Medulla oblongata (tissue), 1 donor: Measurements from ENCODE around the gene AKR1C1.
"Not testable (repeated sequence)": the region's sequence is repeated elsewhere in the genome, so short reads cannot be mapped to it uniquely, and the experiment has no call there.

Experiments
- DNase-seq: peaks from one replicate; pipeline ENCODE4 v3.0.0-alpha.2; 2015; ENCODE audit errors: extremely low spot score

The AKR1C1 gene

DNA sequence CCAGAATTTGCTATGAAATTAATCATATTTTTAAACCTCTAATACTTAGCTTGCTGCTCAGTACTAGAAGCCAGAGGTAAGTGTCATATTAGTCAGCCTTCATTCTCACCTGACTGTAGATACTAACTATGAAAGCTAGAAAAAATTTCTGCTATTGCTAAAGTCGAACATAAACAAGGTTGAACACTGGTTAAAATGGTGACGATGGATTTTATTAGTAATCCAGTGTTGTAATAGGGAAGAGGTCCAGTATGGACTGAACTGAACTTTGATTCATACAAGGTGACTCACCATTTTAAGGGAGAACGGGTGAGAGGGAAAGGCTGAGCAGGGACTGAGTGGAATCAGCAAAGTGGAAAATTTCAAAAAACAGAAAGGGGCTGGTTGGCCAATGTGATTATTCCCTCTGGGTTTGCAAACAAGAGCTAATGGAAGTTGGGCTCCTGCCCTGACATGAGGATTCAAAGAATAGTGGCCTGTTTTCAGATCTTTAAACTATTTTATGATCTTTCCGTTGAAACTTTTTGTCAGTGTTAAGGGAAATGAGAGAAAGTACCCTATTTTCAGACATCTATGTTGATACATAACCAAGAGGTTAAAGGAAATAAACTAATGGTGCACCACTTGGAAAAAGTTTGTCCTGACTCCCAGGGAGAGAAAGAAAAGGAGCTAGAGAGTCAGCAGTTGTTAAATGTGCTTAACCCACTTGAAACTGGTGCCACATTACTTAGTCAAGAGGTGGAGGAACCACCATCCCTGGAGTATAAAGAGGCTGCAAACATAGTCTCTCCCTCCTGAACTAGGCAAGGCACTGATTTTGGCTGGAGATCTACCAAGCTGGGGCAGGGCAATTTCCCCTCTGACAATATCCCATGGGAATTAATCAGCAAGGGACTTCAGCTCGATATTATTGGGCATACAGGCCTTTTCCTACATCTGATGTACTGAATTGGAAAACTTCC is 15.3 kb upstream of the AKR1C1 start:
- DNase-seq = peak; percentile 47

DNA sequence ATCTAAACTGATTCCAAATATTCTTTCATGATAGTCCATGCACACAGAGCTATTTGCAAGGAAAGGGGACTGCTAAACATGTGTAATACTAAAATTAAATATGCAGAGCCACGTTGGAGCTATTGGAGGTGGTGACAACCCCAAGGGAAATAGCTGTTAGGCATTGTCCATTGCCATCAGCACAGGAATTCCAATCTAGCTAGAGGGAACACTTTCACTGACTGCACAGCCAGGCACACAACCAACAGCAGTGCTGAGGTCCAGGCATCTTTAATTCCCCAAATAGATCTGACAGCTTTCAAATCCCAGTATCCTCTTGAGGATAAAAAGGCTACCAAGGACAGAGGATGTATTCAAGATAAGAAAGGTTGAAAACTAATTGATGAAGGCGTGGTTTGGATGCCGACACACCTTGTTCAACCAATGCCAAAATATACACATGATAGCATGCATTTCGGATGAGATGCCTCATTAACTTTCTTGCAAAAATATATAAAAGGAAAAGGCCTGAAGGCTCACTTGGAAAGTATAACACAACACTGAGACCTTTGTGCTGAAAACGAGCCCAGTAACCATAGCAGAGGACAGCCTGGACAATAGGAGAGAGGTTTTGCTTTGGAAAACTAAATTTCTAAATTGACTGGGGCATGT is 11.6 kb upstream of the AKR1C1 start:
- DNase-seq = peak; percentile 30

DNA sequence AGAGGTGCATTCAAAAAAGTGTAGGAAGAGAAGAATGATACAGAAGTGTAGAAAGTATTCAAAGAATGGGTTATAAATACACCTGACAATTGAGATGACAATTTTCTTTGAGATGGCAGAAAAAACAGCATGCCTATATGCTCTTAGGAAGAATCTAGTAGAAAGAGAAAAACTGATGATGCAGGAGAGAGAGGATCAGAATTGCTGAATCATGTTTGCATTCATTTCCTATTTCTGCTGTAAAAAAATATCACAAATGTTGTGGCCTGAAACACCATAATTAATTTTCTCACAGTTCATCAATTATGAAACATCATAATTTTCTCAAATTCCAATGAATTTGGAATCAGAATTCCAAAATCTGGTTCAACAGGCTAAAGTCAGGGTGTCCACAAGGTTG is 9.8 kb upstream of the AKR1C1 start:
- no peak for DNase-seq

- DNase-seq = not testable (repeated sequence)
Measured at GRCh38 chr10:4956088-4956487, 7.1 kb upstream of the AKR1C1 start.

- not testable (repeated sequence) for DNase-seq
Measured at GRCh38 chr10:4956955-4957645, 6.1 kb upstream of the AKR1C1 start.

DNA sequence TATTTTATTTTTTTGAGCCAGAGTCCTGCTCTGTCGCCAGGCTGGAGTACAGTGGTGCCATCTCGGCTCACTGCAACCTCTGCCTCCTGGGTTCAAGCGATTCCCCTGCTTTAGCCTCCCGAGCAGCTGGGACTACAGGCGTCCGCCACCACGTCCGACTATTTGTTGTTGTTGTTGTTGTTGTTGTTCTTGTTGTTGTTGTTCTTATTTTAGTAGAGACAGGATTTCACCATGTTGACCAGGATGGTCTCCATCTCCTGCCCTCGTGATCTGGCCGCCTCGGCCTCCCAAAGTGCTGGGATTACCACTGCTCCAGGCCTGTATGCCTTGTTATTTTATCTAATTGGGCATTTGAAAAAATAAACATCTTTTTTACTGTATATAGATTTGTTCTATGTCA is 1.7 kb upstream of the AKR1C1 start:
- not testable (repeated sequence) for DNase-seq

- not testable (repeated sequence) for DNase-seq
Measured at GRCh38 chr10:4962308-4962707, 907 bp upstream of the AKR1C1 start.

DNA sequence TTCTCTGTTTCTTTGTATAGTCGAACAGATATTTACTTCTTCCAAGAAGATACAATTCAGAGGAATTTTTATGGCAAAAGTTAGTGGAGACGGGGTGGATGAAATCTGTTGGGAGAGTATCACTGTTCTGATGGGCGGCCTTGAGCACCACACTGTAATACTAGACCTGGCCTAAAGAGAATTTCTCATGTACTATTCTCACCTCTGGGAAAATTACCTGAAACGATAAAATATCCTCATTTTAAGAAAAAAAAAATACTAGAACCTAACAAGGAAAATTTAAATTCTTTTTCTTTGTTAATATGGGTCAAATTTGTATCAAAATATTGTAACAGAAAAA is 570 bp downstream of the AKR1C1 start:
- not testable (repeated sequence) for DNase-seq

GRCh38 chr10:4965763-4966162 is 2.5 kb downstream of the AKR1C1 start:
- not testable (repeated sequence) for DNase-seq

GRCh38 chr10:4967189-4967588 is 4.0 kb downstream of the AKR1C1 start:
- DNase-seq = not testable (repeated sequence)

GRCh38 chr10:4969289-4969688 is 6.1 kb downstream of the AKR1C1 start:
- not testable (repeated sequence) for DNase-seq

DNA sequence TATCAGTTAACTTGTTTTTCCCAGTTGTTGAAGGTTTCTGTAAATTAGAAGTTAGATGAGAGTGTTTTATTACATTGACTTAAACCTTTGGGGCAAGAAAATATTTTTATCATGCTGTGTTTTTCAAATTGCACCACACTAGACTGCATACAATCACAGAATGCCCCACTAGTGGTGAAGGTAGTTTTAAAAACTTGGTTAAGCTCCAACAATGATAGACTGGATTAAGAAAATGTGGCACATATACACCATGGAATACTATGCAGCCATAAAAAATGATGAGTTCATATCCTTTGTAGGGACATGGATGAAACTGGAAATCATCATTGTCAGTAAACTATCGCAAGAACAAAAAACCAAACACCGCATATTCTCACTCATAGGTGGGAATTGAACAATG is 7.1 kb downstream of the AKR1C1 start:
- not testable (repeated sequence) for DNase-seq

DNA sequence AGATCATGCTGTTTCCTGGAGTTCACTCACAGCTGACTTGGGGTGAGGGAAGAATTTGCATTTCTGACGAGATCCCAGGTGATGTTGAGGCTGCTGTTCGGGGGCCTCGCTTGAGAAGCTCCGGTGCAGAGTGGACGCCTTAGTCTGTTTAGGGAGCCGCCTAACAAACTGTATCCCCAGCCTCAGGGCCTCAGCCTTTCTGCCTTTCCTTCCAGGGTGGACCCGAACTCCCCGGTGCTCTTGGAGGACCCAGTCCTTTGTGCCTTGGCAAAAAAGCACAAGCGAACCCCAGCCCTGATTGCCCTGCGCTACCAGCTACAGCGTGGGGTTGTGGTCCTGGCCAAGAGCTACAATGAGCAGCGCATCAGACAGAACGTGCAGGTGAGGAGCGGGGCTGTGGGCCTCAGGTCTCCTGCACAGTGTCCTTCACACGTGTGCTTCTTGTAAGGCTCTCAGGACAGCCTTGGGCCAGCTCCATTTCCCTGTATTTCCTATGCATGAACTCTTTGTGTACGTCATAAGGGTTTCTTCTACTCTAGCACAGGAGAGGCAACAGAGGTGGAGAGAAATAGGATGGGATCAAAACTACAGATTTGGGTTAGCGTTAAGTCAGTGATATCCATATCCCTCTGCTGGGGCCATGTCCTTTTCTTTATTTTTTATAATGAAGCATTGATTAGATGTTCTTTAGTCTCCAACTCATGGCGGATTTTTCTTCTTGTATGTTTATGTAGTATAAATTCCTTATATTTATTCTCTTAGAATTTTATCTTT is 9.3 kb downstream of the AKR1C1 start:
- DNase-seq = not testable (repeated sequence)

DNA sequence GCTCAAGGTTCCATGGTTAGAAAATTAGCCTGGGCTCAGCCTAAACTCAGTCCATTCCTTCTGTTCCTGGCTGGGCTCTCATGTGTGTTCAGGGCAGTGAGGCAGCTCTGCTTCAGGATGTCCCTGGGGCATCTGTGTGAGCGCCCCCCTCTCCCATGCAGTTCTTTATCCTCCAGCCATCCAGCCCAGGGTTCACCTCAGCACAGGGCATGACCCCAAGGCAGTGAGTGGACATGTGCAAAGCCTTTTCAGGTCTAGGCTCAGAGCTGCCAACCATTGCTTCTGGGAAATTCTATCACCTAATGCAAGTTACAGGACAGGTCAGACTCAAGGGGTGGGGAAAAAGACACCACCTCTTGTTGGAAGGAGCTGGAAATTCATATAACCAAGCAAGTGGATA is 10.1 kb downstream of the AKR1C1 start:
- not testable (repeated sequence) for DNase-seq

DNA sequence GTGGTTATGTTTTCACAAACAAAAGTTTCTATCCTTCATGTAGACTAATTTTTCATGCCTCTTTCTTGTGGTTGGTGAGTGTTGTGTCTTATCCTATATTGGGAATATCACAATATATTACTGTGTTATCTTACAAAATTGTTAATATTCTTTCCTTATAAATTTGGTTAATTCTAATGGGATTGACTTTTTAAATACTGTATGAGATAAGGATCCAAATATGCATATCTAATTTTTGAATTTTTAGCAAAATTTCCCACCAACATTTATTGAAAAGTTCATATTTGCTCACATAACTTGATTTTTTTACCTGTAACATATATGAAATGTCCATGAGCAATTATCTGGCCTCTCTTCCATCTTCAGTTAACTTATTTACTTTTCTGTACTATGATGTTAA is 11.2 kb downstream of the AKR1C1 start:
- DNase-seq = not testable (repeated sequence)

DNA sequence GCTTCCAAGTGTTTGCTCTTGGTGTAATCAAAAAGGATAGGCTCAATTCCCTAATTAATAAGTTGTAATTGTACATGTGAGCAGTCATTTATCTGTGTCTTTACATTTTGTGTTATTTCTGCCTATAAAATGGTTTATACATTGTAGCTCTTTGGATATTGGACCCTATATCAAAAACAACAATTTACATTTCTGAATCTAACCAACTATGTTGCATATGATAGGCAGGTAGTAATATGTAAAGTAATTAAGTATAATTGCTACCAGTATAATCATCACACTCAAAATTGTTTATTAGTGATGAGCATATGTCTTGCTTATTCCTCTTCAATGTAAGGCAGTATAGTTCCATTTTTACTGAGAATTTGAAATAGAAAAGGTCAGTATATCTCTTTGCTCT is 13.8 kb downstream of the AKR1C1 start:
- DNase-seq = no peak

GRCh38 chr10:4978870-4979269 is 15.7 kb downstream of the AKR1C1 start:
- DNase-seq = no peak

DNA sequence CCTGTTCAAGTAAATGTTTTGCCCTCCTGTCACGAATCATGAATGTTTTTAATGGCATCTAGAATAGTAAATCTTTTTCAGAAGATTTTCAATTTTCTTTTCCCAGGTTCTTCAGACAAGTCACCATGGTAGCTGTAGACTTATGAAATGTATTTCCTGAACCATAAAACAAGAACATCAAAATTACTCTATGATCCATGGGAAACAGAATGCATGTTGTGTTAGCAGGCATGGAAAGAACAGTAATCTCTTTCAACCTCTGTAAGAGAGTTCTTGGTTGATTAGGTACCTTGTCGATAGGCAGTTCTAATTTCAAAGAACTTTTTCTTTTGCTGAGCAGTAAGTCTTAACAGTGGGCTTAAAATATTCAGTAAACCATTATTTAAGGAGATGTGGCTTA is 17.6 kb downstream of the AKR1C1 start:
- no peak for DNase-seq

GRCh38 chr10:4981722-4982471 is 18.7 kb downstream of the AKR1C1 start:
- no peak for DNase-seq

DNA sequence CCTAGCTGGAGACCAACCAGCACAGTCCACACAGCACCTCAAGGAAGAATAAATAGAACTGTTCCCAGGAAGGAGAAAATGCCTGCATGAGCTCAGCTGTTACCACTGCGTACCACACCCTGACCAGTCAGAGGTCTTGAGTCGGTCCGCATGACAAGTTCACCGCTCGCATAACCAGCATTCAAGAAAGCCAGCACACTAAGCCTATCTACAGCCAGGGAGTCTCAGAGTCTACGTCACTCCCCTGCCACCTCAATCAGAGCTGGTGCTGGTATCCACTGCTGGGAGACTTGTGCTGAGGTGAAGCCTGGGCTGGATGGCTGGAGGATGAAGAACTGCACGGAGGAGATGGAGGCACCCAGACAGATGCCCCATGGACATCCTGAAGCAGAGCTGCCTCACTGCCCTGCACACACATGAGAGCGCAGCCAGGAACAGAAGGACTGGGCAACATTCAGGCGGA is 19.6 kb downstream of the AKR1C1 start:
- no peak for DNase-seq
